Measurements from ENCODE around the gene SDC3.

- TF ChIP-seq REST (IDR thresholded peaks at IDR 0.05; ENCODE audit: insufficient read depth in 1 of 2, low read depth in 2 of 2, low read length in 2 of 2) (no peak), TAF1 (IDR thresholded peaks at IDR 0.05; ENCODE audit: borderline replicate concordance, insufficient read depth, low read length) (no peak), FOXP2 (optimal IDR thresholded peaks at IDR 0.05; ENCODE audit: borderline replicate concordance, extremely low read depth, extremely low read length, insufficient read depth) (no peak)
Measured at GRCh38 chr1:30909365-30910068, 959 bp upstream of the SDC3 start.

All from PFSK-1 (cell line).